IPS-11a (cell line): ENCODE measurements around the gene SCUBE1.

Source experiments
- H3K4me3 ChIP-seq: one replicate; pipeline ENCODE4 v1.5.1; 2013; ENCODE audit warnings: low read depth, low read length, control low read depth

Gene SCUBE1

DNA sequence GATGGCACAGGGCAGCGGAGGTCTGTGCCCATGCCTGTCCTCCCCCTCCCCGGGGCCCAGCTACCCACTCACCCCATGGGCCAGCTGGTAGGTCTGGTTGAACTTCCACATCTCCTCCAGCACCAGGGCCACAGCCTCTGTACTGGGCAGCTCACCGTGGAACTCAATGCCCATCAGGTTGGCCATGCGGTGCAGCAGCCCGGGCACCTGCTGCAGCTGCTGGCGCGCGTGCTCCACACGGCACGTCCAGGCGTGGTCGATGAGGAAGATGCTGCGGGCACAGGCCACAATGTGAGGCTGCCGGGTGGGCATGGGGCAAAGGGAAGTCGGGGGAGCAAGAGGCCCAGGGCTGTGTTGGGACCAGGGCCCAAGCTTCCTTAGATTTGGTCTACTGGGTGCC lies 162.5 kb downstream of the SCUBE1 start:
- no peak overlapping the region for H3K4me3 ChIP-seq

DNA sequence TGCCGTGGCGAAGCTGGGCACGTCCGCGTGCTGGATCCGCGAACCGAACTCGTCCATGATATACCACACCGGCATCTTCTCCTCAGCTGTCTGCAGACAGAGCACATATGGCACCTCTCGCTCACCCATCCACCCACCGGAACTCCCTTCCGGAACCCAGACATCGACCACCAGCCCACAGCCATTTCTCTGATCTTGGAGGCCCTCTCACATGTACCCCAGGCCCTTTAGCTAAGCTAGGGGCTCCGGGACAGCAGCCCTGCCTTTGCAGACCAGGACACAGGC lies 163.3 kb downstream of the SCUBE1 start:
- H3K4me3 ChIP-seq = no peak overlapping the region

DNA sequence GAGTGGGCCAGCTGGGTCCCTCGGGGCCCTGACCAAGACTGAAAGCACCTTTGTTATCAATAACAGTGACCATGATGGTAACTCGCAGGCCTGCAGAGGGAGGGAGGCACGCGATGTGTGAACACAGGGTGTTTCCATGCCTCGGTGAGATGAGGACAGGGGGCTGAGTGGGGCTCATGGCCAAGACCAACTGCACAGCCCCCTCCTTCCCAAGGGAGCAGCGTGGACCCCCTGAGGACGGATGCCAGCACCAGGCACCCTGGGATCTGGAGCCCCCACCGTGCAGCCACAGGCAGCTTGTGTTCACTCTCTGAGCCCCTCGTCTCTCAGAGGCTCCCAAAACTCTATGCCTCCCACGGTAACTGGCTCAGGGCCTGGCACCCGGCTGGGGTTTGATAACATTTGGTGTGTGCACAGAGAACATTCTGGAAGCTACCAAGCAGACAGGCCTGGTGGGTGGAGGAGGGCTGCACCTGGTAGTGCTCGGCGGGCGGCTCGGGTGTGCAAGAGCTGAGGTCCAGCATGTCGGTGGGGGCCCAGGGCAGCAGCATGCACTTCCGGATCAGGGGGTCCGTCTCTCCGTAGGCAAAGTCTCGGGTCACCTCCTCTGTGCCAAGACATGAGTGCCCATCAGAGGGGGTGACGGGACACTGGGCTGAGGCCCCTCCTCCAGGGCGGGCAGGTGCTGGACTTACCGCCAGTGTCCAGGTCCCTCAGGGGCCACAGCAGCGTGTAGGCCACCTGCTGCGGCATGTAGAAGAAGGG lies 163.8 kb downstream of the SCUBE1 start:
- no peak overlapping the region for H3K4me3 ChIP-seq

DNA sequence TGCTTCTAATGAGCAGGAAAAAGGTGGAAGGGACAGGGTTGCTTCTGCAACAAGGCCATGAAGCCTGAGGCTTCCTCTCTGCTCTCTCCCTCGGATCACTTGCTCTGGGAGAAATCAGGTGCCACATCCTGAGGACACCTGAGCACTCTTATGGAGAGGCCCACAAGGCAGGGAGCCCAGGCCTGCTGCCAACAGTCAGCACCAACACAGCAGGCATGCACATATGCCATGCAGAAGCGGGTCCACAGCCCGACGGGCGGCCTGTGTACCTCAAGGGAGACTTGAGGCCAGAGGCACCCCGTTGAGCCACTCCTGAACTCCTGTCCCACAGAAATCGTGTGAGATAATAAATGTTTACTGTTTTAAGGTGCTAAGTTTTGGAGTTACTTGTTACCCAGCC lies 165.7 kb downstream of the SCUBE1 start:
- H3K4me3 ChIP-seq = no peak overlapping the region

DNA sequence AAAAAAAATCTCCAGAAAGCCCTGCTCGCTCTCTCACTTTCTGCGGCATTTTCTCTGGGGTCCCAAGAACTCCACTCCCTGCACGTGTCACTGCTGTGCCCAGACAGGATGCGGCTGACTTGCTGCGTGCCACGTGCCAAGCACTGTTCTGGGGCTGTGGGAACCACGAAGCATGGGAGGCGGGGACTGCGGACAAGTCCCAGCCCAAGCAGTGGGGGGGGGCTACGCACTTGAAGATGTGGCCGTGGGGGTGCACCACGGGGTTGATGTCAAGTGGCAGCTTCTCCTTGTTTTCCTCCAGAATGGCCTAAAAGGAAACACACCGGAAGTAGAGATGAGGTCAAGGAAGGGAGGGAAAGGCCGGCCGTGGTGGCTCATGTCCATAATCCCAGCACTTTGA lies 167.1 kb downstream of the SCUBE1 start:
- H3K4me3 ChIP-seq = no peak overlapping the region

DNA sequence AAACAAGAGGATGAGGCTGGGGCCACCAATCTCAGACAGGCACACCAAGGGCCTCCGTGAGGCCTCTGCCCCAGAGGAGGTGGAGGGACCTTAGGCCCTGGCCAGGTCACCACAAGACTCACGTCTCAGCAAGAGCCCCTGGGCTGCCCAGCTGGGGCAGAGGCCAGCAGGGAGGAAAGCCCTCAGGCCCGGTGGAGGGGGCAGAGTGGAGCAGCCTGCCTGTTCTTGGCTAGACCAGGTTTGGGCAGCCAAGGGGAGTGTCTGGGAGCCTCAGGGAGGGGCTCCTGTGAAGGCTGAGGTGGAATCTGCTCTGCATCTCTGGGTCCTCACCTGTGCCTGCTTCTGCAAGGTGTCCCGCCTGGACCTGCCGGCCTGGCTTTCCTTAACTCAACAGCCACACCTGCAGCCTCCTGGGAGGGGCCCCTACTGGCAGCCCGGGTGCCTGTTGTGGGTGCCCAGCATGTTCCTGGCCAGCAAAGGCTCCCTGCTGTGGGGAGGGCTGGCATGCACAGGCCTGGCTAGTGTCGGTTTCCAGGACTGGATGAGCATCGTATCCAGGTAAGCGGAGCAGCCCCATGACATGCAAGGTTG lies 168.1 kb downstream of the SCUBE1 start:
- no peak overlapping the region for H3K4me3 ChIP-seq

DNA sequence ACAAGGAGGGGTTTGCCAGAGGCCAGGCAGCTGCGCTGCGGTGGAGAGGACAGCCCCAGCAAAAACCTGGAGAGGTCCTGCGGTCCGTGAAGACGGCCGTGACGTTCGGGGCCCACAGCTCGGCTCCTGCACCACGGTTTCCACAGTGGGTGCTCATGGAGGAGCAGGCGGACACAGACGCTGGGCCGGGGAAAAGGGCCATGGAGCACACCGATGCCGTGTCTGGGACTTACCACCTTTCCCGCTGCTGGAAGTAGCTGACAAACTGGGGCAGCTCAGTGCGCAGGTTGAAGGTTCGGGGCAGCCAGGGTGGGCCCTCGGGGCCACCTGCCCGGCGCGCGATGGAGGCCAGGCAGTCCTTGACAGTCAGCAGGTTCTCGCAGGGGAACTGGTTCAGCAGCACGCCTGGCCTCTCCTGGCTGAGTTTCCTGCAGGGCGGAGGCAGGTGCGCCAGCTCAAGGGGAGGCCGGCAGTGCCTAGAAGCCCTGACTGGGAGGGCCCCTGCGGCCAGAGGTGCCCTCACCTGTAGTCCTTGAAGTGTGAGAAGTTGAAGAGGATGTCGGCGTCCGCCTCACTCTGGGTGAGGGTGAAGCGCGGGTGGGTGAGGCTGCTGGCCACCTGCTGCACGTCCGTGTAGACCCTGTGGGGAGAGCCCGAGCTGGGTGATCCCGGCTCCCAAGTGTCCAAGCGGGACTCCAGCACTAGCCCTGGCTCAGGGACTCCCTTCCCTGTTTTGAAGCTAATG lies 169.0 kb downstream of the SCUBE1 start:
- H3K4me3 ChIP-seq = no peak overlapping the region

DNA sequence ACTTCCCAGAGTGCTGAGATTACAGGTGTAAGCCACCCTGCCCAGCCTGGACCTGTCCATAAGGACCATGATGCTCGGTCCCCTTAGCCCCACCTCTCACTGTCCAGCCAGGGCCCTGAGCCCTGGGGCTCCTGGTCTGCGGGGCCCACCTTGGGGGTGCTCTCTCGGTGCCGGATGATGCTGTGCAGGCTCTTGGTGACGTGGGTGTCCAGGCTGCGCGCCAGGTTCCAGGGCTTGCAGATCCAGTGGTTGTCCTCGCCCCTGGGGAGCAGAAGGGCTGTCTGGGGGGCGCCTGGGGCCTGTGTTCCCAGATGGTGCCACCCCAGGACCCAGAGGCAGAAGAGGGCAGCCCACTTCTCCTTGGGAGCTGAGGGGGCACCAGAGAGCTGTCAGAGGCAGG lies 169.6 kb downstream of the SCUBE1 start:
- no peak overlapping the region for H3K4me3 ChIP-seq

DNA sequence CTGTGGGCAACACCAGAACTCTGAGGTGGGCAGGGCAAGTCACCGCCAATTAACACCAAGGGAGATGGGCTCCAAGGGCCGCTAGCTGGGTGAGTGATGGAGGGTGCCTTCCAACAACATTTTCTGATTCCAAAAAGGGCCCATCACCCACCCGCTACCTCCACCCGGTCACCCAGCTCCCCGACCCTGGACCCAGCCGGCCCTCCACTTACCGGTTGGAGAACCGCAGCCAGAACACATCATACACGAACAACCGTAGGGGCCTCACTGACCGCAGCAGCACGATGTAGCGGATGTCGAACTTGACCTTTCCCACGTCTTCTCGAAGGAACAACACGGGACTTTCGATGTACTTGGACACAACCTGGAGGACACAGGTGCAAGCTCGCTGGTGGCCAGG lies 171.0 kb downstream of the SCUBE1 start:
- no peak overlapping the region for H3K4me3 ChIP-seq

DNA sequence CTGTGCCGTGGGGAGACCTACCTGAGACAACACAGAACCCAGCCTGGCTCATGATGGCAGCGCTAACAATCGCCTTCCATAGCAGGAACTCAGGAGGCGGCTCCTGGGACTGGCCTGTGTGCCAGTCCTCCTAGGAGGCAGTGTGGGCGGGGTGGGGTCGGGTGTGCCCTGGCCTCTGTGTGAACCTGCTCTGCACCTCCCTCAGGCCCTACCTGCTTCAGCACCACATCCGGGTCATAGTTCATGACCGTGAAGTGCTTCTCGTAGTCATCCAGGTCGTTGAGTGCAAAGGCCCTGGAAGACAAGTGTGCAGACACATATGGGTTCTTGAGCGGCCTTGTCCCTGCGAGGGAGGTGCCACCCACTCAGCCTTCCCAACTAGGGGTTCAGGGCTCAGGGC lies 171.6 kb downstream of the SCUBE1 start:
- no peak overlapping the region for H3K4me3 ChIP-seq

DNA sequence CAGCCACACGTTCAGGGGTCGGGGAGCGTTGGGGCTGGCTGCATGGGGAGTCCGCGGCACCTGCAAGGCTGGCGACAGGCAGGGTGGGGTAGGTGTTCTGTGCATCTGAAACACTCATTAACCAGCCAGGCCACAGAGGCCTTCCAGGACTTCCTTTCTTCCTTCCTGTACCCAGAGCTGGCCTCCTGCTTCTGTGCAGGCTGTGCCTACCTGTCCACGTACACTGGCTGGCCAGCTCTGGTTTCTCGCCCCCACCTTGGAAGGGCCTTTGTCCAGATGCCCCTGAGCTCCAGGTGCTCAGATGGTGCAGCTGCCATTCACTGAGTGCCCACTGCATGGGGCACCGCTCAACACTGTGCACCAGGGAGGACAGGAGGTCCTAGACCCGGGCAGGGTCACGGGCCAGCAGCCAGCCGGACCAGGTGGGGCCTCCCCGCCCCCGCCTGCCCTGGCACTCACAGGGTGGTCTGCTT lies 172.1 kb downstream of the SCUBE1 start:
- no peak overlapping the region for H3K4me3 ChIP-seq

DNA sequence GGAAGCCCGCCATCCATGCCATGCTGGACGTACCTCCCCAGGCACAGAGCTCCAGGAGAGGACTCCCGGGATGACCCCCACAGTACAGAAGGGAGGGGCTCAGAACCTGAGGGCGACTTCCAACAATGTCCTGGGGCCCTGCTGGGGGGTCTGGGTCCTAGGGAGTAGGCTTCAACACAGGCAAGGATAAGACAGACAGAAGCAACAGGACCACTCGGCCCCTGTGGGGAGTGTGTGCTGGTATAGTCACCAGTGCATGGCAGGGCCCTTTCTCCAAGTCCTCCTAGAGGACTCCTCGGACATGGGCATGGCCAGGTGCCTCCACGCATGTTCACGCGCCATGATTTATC lies 173.1 kb downstream of the SCUBE1 start:
- H3K4me3 ChIP-seq = no peak overlapping the region

DNA sequence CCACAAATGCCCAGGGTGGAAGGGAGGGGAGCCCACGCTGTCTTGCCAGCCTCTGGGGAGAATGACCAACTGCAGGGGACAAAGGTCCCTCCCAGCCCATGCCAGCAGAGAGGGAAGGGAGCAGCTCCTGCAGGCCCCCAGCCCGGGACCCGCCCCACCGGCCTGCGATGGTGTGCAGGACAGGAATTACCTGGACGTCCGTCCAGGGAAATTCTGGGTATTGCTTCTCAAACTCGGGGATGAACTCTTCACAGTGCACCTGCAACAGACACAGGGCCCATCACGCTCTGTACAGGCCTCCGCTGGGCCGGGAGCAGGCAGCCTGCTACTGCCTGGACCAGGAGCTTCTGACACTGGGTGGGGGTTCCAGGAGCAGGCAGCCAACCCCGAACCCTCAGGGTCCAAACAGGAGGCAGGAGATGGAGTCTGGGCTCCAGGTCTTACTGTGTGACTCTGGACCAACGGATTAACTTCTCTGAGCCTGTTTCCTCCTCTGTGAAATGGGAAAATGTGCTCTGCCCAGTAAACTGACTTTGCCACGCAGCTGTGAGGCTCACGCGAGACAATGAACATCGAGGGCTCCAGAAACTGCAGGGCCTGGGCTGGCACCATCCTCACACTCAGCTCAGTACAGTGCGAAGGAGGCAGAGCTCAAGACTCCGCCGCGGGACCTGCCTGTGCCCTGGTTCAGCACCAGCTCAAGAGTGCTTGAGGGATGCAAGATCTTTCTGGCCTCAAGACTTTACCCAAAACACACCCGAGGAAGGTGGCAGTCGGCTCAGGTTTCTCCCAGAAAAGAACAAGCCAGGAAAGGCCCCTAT lies 173.7 kb downstream of the SCUBE1 start:
- H3K4me3 ChIP-seq = no peak overlapping the region

DNA sequence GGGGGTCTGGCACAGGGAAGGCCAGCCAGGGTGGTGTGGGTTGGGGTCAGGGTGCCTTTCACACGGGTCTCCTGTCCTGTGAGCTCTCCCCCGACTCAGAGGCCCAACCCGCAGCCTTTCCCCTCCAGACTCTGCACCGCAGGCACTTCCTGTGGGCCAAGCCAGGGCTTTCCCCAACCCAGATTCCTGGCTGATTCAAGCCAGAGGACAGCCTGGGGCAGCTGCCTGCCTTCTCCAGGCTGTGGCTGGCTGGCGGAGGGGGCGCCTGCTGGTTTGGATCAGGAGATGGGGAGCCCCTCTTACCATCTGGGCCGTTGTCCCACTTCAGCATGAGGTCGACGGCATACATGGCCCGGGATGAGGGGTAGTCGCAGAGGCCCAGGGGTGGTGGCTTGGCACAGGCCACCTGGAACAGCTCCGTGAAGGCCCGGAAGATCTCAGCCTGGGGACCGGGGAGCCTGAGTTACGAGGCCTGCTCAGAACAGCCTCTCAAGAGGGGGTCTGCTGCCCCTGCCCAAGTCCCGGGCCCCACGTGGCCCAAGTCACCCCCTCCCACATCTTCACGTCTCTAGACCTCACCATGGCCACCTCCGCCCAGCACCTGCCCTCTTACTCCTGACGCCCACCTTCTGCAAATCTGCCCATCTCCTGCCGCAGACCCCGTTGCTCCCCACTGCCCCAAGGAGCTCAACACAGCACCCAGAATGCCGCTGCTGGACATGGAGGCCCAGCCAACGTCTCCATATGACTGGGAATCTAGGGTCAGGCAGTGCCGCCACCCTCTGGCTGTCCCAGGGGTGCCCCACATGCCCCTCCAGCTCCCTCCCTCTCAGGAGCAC lies 174.5 kb downstream of the SCUBE1 start:
- H3K4me3 ChIP-seq = no peak overlapping the region

DNA sequence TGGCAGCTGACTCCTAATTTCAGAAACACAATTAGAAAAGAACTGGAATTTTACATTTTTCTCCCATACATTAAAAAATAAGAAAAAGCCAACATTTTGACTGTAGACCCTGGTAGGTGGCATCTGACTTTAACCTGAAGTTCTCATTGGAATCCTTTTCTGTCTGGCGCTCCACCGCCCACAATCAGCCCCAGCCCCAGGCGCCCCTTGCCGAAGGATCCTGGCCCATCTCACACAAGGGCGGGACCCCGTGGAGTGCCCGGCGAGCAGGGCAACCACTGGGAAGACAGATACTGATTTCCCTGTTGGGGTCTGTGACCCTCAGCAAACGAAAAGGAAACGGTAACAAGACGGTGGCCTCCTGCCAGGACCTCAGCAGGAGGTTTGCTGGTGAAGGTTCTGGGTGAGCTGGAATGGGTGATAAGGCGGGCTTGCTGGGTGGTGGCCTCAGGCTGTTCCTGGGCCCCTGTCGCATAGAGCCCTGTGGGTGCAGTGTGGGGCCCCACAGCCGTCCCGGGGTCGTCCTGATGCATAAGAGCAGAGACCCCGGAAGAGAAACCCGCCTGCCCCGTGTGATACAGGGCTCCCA lies 176.1 kb downstream of the SCUBE1 start:
- H3K4me3 ChIP-seq = no peak overlapping the region

DNA sequence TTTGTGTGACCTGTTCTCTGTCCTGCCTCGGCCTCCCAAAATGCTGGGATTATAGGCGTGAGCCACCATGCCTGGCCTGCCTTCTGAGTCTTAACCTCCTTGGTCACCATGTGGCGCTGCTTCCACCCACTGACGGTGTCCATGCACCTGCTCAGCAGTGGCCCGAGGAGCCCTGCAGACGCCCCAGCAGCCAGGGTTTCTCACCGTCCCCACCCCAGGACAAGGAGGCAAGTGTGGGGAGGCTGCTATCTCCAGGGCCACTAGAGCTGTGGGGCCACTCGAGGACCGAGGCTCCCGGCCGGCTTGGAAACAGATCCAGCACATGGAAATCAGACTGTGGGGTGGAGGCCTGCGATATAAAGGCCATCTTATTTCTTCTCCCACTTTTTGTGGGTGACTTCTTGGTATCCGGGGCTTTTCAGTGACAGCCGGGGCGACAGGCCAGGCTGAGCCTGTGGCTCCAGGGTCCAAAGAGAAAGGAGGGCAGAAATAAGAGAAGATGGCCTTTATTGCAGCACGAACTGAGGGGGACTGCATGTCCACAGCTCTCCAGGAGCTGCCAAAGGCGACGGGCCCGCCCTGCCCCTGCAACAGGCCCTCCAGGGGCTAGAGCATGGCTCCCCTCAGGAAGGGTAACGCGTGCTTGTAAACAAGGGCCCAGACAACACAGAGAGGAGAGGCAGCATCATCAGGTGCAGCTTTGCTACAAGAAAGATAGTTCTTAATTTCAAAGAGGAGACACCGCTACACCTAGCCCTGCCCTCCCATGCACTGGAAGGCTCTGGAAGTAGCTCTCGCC lies 176.8 kb downstream of the SCUBE1 start:
- H3K4me3 ChIP-seq = no peak overlapping the region

DNA sequence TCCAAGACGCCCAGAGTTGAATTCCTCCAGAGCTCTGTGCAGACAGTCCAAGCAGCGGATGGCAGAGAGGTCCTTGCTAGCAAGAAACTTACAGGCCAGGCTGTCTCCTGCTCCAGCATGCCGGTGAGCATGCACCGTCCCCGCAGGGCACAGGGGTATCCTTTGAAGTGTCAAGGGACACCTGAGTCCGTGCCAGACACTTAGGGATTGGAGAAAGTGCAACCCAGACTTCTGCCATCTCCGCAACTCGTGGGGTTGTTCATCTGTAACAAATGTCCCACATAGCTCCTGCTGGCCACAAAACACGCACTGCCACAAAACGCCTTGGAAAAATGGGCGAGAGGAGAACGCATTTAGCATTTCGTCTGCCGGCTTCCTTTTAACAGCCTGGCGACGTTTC lies 178.5 kb downstream of the SCUBE1 start:
- H3K4me3 ChIP-seq = no peak overlapping the region

DNA sequence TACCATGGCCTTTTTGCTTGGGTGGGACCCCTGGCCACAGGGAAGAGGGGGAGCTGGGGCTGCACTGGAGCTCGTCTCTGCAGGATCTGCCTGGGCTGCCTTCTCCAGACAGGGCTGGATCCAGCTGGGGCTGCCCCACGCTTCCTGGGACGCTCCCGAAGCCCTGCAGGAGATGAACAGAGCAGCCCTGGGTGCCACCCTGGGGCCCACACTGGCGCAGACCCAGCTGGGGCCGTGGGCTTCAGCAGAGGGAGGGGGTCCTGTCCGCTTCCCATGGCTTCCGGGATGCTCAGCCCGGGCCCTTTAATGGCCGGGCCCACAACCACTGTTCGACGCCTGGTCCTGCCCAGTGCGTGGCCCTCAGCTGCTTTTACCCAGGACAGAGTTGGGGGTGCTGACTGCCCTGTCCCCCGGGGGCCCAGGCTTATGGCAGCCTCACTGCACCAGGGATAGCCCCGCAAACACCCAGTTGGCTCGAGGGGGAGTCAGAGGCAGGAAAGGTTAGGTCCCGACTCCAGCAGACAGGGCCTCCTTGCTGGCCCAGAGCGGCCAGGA lies 179.9 kb downstream of the SCUBE1 start:
- no peak overlapping the region for H3K4me3 ChIP-seq
